HG02759 (cell line): ENCODE measurements around the gene KCNH4.
"Not testable (repeated sequence)": the region's sequence is repeated elsewhere in the genome, so short reads cannot be mapped to it uniquely, and the experiment has no call there.

Experiments
- ATAC-seq: cut with Tn5 transposase; IDR thresholded peaks from one replicate; pipeline ENCODE4 v1.9.1; 2021; ENCODE audit warnings: mild to moderate bottlenecking, moderate library complexity; ENCODE audit not compliant: unreplicated experiment

KCNH4 gene

DNA sequence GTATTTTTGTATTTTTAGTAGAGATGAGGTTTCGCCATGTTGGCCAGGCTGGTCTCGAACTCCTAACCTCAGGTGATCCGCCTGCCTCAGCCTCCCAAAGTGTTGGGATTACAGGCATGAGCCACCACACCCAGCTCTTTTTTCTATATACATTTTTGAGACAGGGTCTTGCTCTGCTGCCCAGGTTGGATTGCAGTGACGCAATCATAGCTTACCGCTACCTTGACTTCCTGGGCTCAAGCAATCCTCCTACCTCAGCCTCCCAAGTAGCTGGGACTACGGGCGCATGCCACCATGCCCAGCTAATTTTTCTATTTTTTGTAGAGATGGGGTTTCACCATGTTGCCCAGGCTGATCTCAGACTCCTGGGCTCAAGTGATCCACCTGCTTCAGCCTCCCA lies 40.3 kb downstream of the KCNH4 start:
- not testable (repeated sequence) for ATAC-seq

DNA sequence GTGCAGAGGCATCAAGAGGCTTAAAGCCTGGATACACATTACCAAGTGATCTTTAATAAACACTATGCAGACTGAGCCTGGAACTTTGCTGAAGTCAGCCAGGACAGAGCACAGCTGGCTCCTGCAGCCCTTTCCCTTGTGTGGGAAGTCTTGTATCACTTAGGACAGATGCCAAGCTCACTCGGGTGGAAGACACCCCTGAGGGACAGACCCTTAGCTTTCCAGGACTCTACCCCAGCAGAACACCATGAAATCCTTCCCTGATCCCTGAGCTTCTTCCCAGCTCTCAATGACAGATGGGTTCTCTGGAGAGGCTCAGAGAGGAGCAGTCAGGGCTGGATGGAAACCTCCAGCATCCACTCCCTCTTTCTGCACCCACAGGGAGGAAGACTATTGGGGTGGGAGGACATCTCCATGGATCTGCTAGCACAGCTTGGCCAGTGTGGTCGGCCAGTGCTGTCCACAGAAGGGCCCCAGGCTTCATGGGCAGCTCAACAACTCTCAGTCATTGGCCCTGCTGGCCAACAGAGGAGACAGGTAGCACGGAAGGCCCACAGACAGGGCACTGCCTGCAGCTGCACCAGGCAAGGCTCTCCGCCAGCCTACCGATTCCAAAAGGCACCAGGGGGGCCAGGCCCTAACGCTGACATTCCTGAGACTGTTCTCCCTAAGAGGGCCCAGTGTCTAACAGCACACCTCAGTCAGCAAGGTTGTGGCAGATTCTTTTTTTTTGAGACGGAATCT lies 42.0 kb downstream of the KCNH4 start:
- ATAC-seq = no peak

DNA sequence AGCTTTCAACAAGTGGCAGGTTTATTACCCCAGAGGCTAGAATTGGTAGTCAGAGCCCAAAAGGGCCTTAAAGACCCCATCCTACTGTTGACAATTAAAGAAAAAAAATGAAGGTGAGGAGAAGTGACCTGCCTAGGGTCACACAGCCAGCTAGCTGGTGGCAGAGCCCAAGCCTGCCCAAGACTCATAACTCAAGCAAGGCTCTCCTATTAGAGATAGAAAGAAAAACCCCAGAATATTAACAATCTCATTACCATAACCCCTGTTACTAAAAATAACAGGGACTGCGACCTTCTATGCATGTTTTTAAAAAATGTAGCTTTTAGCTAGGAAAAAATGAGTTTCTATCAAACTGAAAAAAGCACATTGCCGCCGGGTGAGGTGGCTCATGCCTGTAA lies 44.3 kb downstream of the KCNH4 start:
- no peak for ATAC-seq

DNA sequence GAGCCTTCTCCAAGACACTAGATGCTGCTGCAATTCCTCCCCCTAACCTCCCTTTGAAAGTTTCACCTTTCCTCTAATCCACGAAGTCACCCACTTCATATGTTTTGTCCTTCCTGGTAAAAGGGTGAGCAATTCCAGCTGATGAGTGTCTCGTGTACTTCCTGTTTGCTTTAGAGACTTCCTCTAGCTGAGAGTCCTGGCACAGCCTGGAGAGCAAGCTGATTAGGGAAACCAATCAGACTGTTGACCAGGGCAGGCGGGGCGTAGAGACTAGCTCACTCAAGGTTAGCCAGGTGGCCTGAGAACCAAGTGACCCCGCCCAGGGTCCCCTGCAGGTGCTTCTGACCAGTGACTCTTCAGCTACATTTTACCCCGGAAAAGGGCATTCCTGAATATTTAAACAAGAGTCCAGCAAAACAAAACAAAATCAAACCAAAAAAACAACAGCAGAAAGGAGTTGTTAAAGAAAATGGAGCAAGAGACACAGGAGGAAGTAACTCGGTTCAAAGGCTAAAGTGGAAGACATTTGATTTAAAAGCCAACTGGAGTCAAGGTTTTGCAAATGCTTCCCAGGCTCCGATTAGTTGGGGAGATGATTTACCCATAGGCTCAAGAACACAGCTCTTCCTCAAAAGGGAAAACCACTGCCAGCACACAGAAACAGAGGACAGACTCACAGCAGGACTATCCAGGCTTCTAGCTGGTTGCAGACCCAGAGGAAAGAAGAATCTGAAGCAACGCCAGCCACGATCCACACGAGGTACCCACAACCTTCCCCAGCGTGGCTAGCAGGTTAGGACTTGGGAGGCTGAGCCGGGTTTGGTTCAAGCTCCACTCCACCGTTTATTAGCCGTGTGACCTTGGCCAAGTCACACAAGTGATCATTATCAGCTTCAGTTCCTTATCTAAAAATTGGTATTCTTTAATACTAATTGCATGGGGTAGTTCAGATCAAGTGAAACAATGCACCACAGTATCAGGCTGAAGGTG lies 45.0 kb downstream of the KCNH4 start:
- ATAC-seq = no peak

DNA sequence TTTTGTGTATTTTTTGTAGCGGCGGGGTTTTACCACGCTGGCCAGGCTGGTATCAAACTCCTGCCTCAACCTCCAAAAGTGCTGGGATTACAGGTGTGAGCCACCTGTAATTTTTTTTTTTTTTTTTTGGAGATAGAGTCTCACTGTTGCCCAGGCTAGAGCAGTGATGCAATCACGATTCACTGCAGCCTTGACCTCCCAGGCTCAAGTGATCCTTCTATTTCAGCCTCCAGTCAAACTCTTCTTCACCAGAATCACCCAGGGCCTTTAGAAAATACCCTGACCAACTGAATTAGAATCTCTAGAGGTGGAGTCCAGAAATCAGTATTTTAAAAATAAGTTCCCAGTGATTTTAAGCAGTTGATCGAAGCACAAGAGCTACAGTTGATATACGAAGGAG lies 45.8 kb downstream of the KCNH4 start:
- ATAC-seq = no peak

DNA sequence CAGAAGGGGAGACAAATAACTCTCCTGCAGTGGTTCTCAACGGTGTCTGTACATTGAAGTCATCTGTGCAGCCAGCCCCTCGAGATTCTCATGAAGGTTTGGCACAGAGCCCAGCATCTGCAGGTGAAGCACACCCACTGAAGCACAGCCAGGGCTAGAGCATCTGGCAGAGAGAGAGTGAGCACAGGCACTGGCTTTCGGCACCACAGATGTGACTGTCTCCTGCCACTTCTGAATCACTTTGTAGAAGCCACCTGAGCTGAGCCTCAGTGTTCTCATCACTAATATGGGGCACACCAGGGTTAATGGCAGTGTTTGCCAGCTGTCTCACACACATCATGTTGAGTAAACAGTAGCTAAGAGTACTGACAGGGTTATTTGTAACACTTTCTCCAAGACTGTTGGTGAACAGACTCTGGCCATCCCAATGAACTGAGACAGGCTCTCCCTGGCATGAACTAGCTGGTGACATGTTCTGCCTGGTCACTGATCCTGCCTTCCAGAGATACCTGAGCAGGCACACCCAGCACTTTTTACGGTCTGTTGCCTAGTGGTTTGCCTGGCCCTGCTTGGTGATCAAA lies 47.4 kb downstream of the KCNH4 start:
- ATAC-seq = peak; percentile 65

DNA sequence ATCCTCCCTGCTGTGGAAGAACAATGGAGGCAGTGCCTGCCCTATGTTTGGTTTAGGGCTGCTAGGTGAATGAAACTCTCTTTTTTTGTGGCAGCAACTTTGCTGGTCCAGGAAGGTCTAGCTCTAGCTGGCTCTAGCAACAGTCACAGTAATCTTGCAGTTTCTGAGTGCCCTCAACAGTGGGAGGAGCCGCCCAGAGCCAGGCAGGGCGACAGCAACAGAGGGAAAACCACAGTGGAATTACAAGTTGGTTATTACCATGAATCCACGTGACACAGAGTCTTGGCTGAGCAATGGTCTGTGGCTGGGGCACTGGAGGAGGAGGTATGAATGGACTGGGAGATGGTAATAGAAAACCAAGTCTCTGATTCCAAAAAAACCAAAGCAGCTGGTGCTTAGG lies 48.0 kb downstream of the KCNH4 start:
- ATAC-seq = peak; percentile 58

DNA sequence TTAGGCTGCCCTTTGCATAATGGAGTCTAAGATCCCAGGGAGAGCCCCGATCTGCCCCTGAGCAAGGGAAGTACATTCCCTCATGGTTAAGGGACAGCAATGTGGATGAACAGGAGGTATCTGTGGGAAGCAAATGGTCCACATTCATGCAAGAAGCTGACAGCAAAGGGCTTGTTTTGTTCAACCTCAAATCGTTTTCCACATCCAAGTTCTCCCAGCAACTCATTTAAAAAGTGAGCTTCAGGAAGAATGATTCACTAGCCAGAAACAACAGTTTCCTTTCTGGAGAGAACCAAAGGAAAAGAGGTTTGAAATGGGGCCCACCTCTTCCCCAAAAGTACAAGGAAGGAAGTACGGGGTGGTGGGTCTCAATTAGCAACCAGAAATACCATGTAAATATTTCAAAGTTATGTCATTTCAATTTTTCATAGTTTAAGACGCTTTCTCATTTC lies 48.9 kb downstream of the KCNH4 start:
- no peak for ATAC-seq

DNA sequence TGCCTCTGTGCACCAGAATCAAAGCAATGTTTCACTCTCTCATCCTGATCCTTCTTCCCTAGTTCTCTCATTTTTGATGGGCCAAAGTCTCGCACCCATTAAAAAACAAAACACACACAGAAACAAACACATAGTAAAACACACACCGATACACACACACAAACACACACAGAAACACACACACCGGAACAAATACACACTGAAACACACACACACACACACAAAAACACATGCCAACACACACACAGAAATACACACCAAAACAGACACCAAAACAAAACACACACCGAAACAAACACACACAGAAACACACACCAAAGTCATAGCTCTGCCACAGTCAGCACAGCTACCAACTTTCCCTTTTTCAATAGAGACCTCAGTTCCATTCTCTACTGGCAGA lies 49.7 kb downstream of the KCNH4 start:
- no peak for ATAC-seq

DNA sequence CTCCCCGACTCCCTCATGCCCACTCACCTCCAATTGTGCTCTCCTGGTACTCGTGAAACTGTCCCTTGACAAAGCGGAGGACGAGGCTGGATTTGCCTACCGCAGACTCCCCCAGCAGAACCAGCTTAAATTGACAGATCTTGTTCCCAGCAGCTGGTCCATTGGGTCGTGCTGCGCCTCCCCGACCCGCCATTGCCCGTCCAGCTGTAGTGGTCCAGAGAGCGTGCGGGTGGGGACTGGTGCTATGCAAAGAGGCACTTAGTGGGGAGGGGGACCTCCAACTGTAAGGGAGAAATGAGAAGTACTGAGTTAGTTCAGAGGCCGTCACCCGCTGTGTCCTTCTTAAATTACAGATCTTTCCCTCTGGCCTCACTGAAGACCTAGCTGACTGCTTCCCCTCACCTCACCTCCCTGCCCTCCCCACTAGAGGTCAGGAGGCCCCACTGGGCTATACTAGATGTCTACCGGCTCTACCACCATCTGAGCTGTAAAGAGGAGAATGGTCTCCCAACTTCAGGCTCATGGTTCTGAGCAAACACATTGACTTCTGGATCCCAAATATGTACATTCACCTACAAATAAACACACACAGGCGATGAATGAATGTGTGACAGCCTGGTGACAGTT lies 50.5 kb downstream of the KCNH4 start:
- ATAC-seq = no peak

DNA sequence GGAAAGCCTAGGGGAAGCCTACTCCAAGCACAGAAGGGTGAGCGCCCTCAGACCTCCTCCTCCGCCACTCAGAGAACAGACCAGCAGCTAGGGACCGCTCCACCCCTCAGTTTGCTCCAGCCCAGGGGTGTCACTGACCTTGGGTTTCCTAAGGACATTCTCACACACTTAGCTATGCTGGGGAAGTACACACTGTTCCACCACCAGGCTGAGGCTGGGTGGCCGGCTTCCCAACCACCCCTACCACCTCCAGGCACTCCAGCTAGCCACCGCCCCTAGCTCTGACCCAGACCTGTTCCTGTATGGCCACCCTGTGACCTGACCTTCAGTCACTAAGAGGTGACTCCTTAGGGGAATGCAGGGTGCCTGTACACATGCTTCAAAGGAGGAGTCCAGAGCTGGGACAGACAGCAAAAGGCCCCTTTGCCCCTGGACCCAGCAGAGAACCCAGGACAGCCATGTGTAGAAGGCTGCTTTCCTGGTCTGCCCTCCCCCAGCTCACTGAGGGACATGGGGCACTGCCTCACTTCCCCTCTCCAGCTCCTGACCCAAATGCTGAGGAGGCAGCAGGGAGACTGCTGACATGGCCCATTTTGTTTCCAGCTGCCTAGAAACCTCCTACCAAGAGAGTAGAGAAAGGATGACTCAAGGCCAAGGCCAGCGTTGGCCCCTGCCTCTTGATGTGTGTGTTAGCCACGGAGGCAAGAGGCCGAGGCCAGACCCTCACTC lies 51.7 kb downstream of the KCNH4 start:
- no peak for ATAC-seq

DNA sequence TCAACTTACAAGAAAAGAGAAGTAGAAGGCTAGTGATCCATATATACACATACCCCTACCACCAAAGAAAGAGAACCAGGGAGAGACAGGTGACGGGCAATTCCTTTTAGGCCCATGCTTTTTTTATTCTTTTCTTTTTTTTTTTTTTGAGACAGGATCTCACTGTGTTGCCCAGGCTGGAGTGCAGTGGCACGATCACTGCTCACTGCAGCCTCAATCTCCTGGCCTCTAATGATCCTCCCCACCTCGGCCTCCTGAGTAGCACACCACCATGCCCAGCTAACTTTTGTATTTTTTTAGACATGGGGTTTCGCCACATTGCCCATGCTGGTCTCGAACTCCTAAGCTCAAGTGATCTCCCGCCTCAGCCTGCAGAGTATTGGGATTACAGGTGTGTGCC lies 53.5 kb downstream of the KCNH4 start:
- no peak for ATAC-seq

DNA sequence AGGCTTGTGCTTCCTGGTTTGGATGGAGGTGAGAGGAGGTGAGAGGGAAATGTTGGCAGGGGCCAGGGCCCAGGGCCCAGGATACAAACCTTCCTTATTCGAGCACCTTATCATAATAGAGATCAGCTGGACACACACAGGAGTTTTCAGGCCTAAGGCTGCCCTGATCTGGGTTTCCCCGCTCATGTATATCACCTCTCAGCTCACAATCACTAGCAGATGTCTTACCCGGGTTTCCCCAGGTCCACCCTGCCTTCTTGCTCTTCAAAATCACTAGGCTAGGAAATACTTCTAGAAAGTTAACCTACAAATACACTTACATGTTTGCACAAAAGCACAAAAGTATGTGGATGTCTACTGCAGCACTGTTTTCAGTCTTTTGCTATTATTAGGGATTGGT lies 54.1 kb downstream of the KCNH4 start:
- no peak for ATAC-seq

DNA sequence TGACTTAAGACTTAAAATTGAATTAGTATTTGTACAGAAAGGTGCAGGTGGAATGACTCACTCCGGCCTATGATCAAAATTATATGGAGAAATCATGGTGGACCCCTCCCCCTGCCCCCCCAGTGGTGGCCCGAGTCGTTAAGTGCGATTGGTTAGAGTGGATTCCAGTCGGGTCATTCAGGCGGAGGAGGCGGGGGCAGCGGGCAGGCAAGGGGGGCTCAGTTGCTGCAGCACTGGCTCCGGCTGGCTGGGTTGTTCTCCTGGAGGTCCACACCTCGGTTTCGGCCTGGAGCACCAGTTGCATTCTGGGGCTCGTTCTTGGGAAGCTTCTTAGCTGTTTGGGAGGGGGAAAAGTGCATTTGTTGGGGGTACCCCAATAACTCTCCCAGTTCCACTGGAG lies 55.4 kb downstream of the KCNH4 start:
- ATAC-seq = no peak

DNA sequence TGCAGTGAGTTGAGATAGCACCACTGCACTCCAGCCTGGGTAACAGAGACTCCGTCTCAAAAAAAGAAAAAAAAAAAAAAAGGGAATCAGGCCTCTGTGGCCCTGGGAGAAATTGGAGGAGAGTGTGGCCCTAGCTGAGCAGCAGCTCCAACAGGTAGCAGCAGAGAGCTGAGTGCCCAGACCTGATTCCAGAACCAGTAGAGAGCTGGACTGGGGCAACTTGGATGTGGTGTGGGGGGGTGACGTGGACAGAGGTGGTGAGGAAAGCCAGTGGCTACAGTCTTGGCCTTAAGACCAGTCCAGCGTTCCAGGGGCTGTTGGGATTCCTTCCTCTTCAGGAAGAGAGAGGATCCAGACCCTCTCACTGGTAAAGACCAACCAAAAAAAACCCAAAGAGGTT lies 56.7 kb downstream of the KCNH4 start:
- ATAC-seq = no peak

DNA sequence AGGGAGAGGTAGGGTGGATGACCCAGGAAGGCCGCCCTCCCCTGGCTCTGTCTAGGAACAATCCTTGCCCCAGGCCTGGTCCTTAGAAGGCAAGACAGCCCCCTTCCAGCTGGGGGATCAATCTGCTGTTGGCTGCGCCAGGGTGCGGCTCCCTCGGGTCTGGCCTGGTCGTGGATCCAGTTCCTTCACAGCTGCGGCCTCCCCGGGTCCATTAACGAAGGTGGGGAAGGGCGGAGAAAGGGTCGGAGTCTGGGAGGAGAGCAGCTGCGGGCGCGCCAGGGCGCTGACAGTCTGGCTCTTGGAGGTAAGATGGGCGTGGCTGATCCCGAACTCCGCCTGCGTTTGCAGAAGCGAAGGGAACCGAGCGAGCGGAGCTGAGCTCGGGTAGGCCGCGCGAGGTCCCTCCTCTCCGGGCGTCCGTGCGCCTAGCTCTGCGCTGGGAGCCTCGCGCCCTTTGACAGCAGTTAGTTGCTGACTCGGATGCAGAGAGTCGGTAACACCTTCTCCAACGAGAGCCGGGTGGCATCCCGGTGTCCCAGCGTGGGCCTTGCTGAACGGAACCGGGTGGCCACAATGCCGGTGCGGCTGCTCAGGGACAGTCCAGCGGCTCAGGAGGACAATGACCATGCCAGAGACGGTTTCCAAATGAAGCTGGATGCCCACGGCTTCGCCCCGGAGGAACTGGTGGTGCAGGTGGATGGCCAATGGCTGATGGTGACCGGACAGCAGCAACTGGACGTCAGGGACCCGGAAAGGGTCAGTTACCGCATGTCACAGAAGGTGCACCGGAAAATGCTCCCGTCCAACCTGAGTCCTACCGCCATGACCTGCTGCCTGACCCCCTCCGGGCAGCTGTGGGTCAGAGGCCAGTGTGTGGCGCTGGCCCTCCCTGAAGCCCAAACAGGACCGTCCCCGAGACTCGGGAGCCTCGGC lies 58.3 kb downstream of the KCNH4 start, which contains the start of gene HSPB9:
Gene HSPB9 (plus strand): TSS at position 434 of the 933 bp plus-strand sequence. CDS start 47 bp downstream, at position 481.
- ATAC-seq = no peak

DNA sequence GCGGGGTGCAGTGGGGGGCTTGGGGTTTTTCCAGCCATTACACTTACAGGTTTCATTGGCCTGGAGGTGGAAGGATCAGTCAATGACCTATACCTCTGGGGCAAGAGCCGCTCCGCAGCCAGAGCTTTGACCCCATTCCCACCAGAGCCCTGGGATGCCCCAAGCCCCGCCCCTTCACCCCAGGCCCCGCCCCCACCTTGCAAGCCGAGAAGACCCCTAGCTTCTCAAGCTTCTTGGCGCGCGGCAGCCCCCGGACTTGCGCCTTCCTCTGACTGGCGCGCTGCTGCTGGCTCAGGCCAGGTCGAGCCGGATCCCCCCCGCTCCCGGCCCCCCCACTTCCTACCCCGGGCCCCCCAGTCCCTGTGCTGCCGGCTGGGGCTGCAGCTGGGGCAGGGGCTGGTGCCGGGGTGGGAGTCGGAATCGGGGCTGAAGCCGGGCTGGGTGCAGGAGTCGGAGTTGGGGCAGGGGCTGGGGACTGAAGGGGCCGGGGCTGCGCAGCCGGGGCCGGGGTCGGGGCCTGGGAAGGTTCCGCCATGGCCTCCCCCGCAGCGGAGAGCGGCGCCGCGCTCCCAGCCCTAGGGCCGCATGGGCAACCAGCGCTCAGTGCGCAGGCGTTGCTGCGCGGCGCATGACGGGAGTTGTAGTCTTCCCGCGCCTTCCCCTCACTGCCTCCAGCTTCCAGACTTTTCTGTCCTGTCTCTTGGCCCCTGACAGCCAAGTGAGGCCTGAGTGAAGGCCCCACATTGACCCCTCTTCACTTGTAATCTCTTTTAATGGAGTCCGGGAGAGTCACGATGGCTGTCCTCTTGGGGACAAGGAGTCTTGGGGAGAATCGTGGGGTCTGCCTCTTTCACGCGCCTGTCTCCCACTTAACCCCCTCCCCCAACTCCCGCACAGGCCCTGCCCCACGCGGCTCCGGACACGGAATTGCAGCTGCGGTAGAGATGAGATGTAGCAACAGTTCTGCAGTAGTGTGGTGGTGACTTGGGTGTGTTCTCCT lies 59.9 kb downstream of the KCNH4 start, which contains the start of gene KAT2A:
Gene KAT2A (minus strand): TSS at position 598 of the 1,000 bp plus-strand sequence. CDS start 63 bp downstream, at position 535.
- ATAC-seq = peak; percentile 83
